Pancreas (tissue), 10 donors: ENCODE measurements around the gene GOLGA6L7. TPM values are rescaled to one million over a fixed set of nuclear protein-coding genes. Genes with fewer than 3 reads are reported as not detected.
"Not testable (repeated sequence)": the region's sequence is repeated elsewhere in the genome, so short reads cannot be mapped to it uniquely, and the experiment has no call there.

Experiments
- ATAC-seq, 4 donors: fragments of 200-7000 bp; cut with Tn5 transposase; one replicate each; pipeline versions ENCODE4 v1.8.0 to v1.9.1; 2020; ENCODE audit warnings: mild to moderate bottlenecking in 4 of 4, moderate library complexity in 4 of 4
- DNase-seq, 6 donors: peaks; one replicate each; pipeline ENCODE4 v3.0.0-alpha.2; 2020
- FAIRE-seq: peaks from 2 replicates; lab custom pipeline; 2012; peaks lifted over from hg19 to GRCh38; lab: Jason Lieb, UNC
- H3K27ac ChIP-seq, 4 donors: fragments of 200-600 bp; sonication (generic); 1 replicate in 3 of 4; 2 replicates in 1 of 4; pipeline versions ENCODE4 v1.5.0 to v1.8.0; 2020
- H3K27me3 ChIP-seq, 4 donors: fragments of 200-600 bp; one replicate each; pipeline ENCODE4 v1.8.0; 2021
- H3K36me3 ChIP-seq, 3 donors: fragments of 200-600 bp; sonication (generic) in 1 of 3; one replicate each; pipeline versions ENCODE4 v1.5.0 to v1.8.0; 2020 to 2021
- H3K4me1 ChIP-seq, 3 donors: fragments of 200-600 bp; one replicate each; pipeline ENCODE4 v1.8.0; 2021
- H3K4me3 ChIP-seq, 4 donors: fragments of 200-600 bp; sonication (generic) in 2 of 4; one replicate each; pipeline versions ENCODE4 v1.5.0 to v1.8.0; 2020 to 2021
- H3K9me3 ChIP-seq, 4 donors: fragments of 200-600 bp; one replicate each; pipeline ENCODE4 v1.8.0; 2021
- CTCF ChIP-seq, 4 donors: fragments of 200-600 bp; sonication (generic) in 3 of 4; IDR thresholded peaks; one replicate each; pipeline versions ENCODE4 v1.5.0 to v1.8.0; 2021; ENCODE audit warnings: antibody characterized with exemption in 4 of 4
- WGBS, 2 donors: extraction: QIAGEN DNeasy Blood & Tissue Kit; methylation state at CpG; one replicate each; pipeline ENCODE4 v1.1.7; 2013; 5-methylcytosine and 5-hydroxymethylcytosine counted together
- intact Hi-C, 3 donors: fragments of 100-400 bp; cut with DNase I; formaldehyde crosslinking; loops; one replicate each; pipeline versions ENCODE4 v1.11.1 to v1.14.2; 2022
- polyA plus RNA-seq, 2 donors: library from polyadenylated mRNA; stranded (reverse); fragments of 200-250 nt; gene quantifications; one replicate each; pipeline ENCODE4 v1.2.3, GENCODE V29; 2013
- total RNA-seq, 6 donors: library from RNA; stranded (reverse); fragmentation: NEBNext Ultra II Directional in 4 of 6; extraction: Animal tissue kit (Norgen Biotek cat#: 25700) in 4 of 6; gene quantifications; one replicate each; pipeline versions ENCODE4 v1.2.1 to v1.2.4, GENCODE V29; 2021 to 2023
- donor health status: healthy with polysubstance abuse.
- donor health status: DM: no; HTN: no; CAD: no; lungs with moderate emphysema.
- donor health status: DM: no; HTN: no; CAD: no.
- donor health status: control.
- donor health status: control.
- donor health status: Bipolar disorder and iron deficiency.
- donor health status: DM: yes; HTN: yes; CAD: no.
- donor health status: DM: no; HTN: no; CAD: no.
- donor health status: DM: no; HTN: no; CAD: no.
- donor health status: DM: yes; HTN: yes; CAD: no.

GOLGA6L7 gene
- total RNA-seq, result not detected
- polyA plus RNA-seq, result not detected

GRCh38 chr15:28848521-28848920 is at the start of gene GOLGA6L7:
Gene GOLGA6L7 (minus strand): TSS chr15:28848644. CDS start chr15:28848549, 95 bp downstream.
- H3K4me3 ChIP-seq, H3K36me3 ChIP-seq, H3K9me3 ChIP-seq, ATAC-seq, FAIRE-seq, H3K27me3 ChIP-seq, DNase-seq, H3K4me1 ChIP-seq, intact Hi-C loops, H3K27ac ChIP-seq: not testable (repeated sequence)
- 90 to 93% methylated on average over 13 of the region's 13 CpGs for WGBS, 2 donors

- 87 to 93% methylated on average over 13 of the region's 13 CpGs for WGBS, 2 donors
- no peaks in the 10 kb centered on the region for H3K9me3 ChIP-seq
- no peak for TF ChIP-seq CTCF (IDR thresholded peaks at IDR 0.05)
- no peaks in the 10 kb centered on the region for H3K4me1 ChIP-seq
- ATAC-seq (no peak), DNase-seq (no peak), FAIRE-seq (no peak)
- H3K27ac ChIP-seq, result no peak overlapping the region
- H3K4me3 ChIP-seq, result no peak overlapping the region
- H3K36me3 ChIP-seq, result no peaks in the 10 kb centered on the region
- intact Hi-C loops, result loop anchor here in 1 of 3 donors (10.0 kb wide), 1 partner anchor 57 kb away; no protein-coding TSS in a partner anchor
- H3K27me3 ChIP-seq, result no peaks in the 10 kb centered on the region
Observed at GRCh38 chr15:28897861-28898585, 49.6 kb upstream of the GOLGA6L7 start.

GRCh38 chr15:28896951-28897350 is 48.5 kb upstream of the GOLGA6L7 start:
- WGBS, 2 donors, result 84 to 86% methylated on average over 4 of the region's 4 CpGs
- no peaks in the 10 kb centered on the region for H3K9me3 ChIP-seq
- H3K4me1 ChIP-seq, result peaks cover 0 to 3% (median 0%) of the 10 kb centered on the region in 3 donors
- no peaks in the 10 kb centered on the region for H3K27me3 ChIP-seq
- ATAC-seq (peak in 1 of 4 donors; percentile 17), FAIRE-seq (no peak), DNase-seq (no peak)
- intact Hi-C loops, result loop anchor here in 1 of 3 donors (10.0 kb wide), 1 partner anchor 58 kb away; no protein-coding TSS in a partner anchor
- H3K36me3 ChIP-seq, result no peaks in the 10 kb centered on the region
- H3K27ac ChIP-seq, result no peak overlapping the region
- H3K4me3 ChIP-seq, result no peak overlapping the region
- TF ChIP-seq CTCF (IDR thresholded peaks at IDR 0.05), result no peak

- intact Hi-C loops, result loop anchor here in 1 of 3 donors (10.0 kb wide), 1 partner anchor 59 kb away; no protein-coding TSS in a partner anchor
- Histone ChIP-seq H3K36me3 (no peaks in the 10 kb centered on the region), H3K4me3 (no peak overlapping the region), H3K27ac (no peak overlapping the region), H3K9me3 (no peaks in the 10 kb centered on the region), H3K27me3 (no peaks in the 10 kb centered on the region), H3K4me1 (peaks cover 0 to 3% (median 0%) of the 10 kb centered on the region in 3 donors)
- ATAC-seq, result no peak
- FAIRE-seq, result no peak
- 85 to 94% methylated on average over 6 of the region's 6 CpGs for WGBS, 2 donors
- no peak for DNase-seq
- TF ChIP-seq CTCF (IDR thresholded peaks at IDR 0.05), result no peak
Observed at GRCh38 chr15:28895566-28895965, 47.1 kb upstream of the GOLGA6L7 start.

GRCh38 chr15:28895146-28895545 is 46.7 kb upstream of the GOLGA6L7 start:
- no peaks in the 10 kb centered on the region for H3K9me3 ChIP-seq
- no peak for TF ChIP-seq CTCF (IDR thresholded peaks at IDR 0.05)
- FAIRE-seq (no peak), DNase-seq (no peak), ATAC-seq (no peak)
- peaks cover 0 to 3% (median 0%) of the 10 kb centered on the region in 3 donors for H3K4me1 ChIP-seq
- H3K4me3 ChIP-seq, result no peak overlapping the region
- no peaks in the 10 kb centered on the region for H3K36me3 ChIP-seq
- H3K27ac ChIP-seq, result no peak overlapping the region
- intact Hi-C loops, result loop anchor here in 1 of 3 donors (10.0 kb wide), 1 partner anchor 60 kb away; no protein-coding TSS in a partner anchor
- WGBS, 2 donors, result 93 to 97% methylated on average over 13 of the region's 13 CpGs
- no peaks in the 10 kb centered on the region for H3K27me3 ChIP-seq
